Stimulated activated naive CD8-positive, alpha-beta T cell treated with anti-CD3 and anti-CD28 coated beads, Interleukin-15, Interleukin-2, amounts not matched to agents 100 ng/mL and 50 ng/mL, for 24 hours (primary cell): Measurements from ENCODE around the gene CDC37.
"Not testable (repeated sequence)": the region's sequence is repeated elsewhere in the genome, so short reads cannot be mapped to it uniquely, and the experiment has no call there.

Source experiments
- H3K27ac Mint-ChIP-seq: one replicate; pipeline ENCODE4 v1.8.0; 2021; ENCODE audit warnings: mild to moderate bottlenecking, mixed read lengths
- H3K27me3 Mint-ChIP-seq: one replicate; pipeline ENCODE4 v1.8.0; 2021; ENCODE audit warnings: mixed read lengths
- H3K36me3 Mint-ChIP-seq: one replicate; pipeline ENCODE4 v1.8.0; 2021; ENCODE audit warnings: low read depth, mixed read lengths
- H3K4me1 Mint-ChIP-seq: one replicate; pipeline ENCODE4 v1.8.0; 2021; ENCODE audit warnings: low read depth, mixed read lengths
- H3K4me3 Mint-ChIP-seq: one replicate; pipeline ENCODE4 v1.8.0; 2021; ENCODE audit warnings: mild to moderate bottlenecking, mixed read lengths
- H3K9me3 Mint-ChIP-seq: one replicate; pipeline ENCODE4 v1.8.0; 2021; ENCODE audit warnings: mixed read lengths

CDC37 gene

DNA sequence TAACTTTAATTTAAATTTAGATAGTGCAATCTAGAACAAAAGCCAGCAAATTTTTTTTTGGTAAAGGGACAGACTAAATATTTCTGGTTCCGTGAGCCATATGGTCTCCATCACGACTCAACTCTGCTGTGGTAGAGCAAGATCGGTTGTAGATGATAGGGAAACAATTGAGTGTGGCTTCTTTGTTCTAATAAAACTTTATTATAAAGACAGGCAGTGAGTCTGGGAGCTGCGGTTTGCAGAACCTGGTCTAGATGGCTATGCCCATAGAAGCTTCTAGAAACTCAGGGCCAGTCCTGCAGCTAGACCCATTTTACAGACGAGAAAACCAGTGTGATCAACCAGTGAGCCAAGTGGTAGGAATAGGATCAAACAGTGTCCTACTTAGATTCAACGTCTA lies 11.2 kb downstream of the CDC37 start:
- no peaks in the 10 kb centered on the region for H3K9me3 Mint-ChIP-seq
- H3K27ac Mint-ChIP-seq: no peak overlapping the region
- no peaks in the 10 kb centered on the region for H3K27me3 Mint-ChIP-seq
- H3K4me3 Mint-ChIP-seq: no peak overlapping the region
- H3K4me1 Mint-ChIP-seq: peaks cover 4% of the 10 kb centered on the region
- H3K36me3 Mint-ChIP-seq: peaks cover 47% of the 10 kb centered on the region

DNA sequence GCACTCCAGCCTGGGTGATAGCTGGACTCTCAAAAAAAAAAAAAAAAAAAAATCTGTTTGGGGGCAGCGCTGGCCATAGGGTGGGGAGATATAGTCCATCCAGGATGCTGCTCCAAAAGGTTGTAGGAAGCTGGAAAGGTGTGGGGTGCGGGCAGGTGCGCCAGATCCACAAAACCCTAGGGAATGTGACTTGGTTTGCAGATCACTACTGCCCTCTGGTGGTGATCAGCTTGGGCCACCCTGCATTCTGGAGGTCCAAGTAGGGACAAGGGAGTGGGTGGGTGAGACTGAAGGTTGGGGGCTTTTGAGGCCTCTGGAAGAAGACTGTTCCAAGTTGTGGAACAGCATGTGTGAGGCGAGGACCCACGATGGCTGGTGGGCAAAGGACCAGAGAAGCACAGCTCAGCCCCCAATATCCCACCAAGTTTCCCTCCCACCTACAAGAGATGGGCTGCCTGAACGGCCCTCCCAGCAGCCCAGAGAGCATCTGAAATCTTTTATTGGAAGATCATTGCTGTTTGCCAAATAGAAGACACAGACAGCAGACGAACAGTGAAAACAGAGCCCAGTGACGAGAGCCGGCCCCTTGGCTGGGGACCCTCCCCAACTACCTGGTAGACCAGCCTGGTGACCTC lies 12.6 kb downstream of the CDC37 start:
- no peak overlapping the region for H3K4me3 Mint-ChIP-seq
- H3K27me3 Mint-ChIP-seq: no peaks in the 10 kb centered on the region
- H3K36me3 Mint-ChIP-seq: peaks cover 33% of the 10 kb centered on the region
- H3K9me3 Mint-ChIP-seq: no peaks in the 10 kb centered on the region
- no peak overlapping the region for H3K27ac Mint-ChIP-seq
- peaks cover 15% of the 10 kb centered on the region for H3K4me1 Mint-ChIP-seq

DNA sequence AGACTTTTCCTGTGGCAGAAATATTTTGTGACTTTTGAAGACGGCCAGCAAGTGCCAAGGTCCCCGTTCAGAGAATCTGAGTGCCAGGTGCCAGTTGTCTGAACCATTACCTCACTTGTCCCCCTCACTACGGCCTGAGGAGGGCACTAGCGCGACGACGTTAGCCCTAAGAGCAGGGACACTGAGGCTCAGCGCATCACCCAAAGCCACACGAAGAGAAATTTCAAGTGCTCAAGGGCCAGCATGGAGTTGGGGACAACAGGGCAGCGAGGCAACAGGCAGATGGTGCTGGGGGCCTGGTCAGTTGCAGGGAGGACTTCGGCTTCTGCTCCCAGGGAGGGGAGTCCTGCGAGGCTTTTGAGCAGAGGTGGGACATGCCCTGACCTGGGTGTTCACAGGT lies 13.5 kb downstream of the CDC37 start:
- Mint-ChIP-seq H3K36me3 (peaks cover 27% of the 10 kb centered on the region), H3K4me3 (no peak overlapping the region), H3K4me1 (peaks cover 15% of the 10 kb centered on the region), H3K27ac (peak overlapping the region; percentile 8), H3K27me3 (no peaks in the 10 kb centered on the region), H3K9me3 (no peaks in the 10 kb centered on the region)

- Mint-ChIP-seq H3K27me3 (no peaks in the 10 kb centered on the region), H3K9me3 (no peaks in the 10 kb centered on the region)
Measured at GRCh38 chr19:10388957-10389356, 14.4 kb downstream of the CDC37 start.

DNA sequence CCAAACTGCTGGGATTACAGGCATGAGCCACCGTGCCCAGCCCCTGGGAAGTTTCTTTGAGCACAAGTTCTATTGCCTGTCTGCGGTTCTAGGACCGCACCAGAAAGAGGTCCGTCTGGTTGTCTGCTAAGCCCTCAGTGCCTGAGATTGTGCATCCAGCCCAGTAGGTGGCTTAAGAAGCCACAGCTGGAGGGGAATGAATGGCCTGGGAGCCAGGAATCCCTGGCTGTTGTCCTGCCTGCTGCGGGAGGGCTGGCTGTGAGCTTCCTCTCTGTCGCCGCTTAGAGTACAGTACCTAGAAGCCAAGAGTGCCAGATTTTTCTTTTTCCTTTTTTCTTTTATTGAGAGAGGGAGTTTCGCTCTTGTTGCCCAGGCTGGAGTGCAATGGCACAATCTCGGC lies 18.8 kb downstream of the CDC37 start:
- Mint-ChIP-seq H3K36me3 (peaks cover 5% of the 10 kb centered on the region), H3K27ac (no peak overlapping the region), H3K9me3 (no peaks in the 10 kb centered on the region), H3K4me1 (peaks cover 30% of the 10 kb centered on the region), H3K27me3 (no peaks in the 10 kb centered on the region), H3K4me3 (no peak overlapping the region)

More at GRCh38 chr19:10388957-10389356, 14.4 kb downstream of the CDC37 start:
- peak overlapping the region; percentile 14 for H3K27ac Mint-ChIP-seq
- no peak overlapping the region for H3K4me3 Mint-ChIP-seq
- peaks cover 15% of the 10 kb centered on the region for H3K4me1 Mint-ChIP-seq
- H3K36me3 Mint-ChIP-seq: peaks cover 26% of the 10 kb centered on the region

- H3K9me3 Mint-ChIP-seq, H3K4me3 Mint-ChIP-seq, H3K27ac Mint-ChIP-seq, H3K27me3 Mint-ChIP-seq: not testable (repeated sequence)
- peaks cover 35% of the 10 kb centered on the region for H3K4me1 Mint-ChIP-seq
- peaks cover 11% of the 10 kb centered on the region for H3K36me3 Mint-ChIP-seq
Measured at GRCh38 chr19:10383223-10383499, 20.2 kb downstream of the CDC37 start.

GRCh38 chr19:10380313-10381102 lies 22.8 kb downstream of the CDC37 start, which contains the start of gene TYK2:
Gene TYK2 (minus strand): TSS chr19:10380572. CDS start chr19:10378406, 2,166 bp downstream.
- Mint-ChIP-seq H3K27ac (peak within 1 kb of the TSS; percentile 94), H3K4me1 (peaks cover 24% of the 10 kb centered on the region), H3K9me3 (no peaks in the 10 kb centered on the region), H3K27me3 (no peaks in the 10 kb centered on the region), H3K36me3 (peaks cover 19% of the 10 kb centered on the region), H3K4me3 (peak within 1 kb of the TSS; percentile 90)

GRCh38 chr19:10379880-10380312 lies 23.4 kb downstream of the CDC37 start:
- Mint-ChIP-seq H3K4me1 (peaks cover 24% of the 10 kb centered on the region), H3K27me3 (no peaks in the 10 kb centered on the region), H3K27ac (peak overlapping the region; percentile 94), H3K4me3 (peak overlapping the region; percentile 90), H3K9me3 (no peaks in the 10 kb centered on the region), H3K36me3 (peaks cover 23% of the 10 kb centered on the region)

DNA sequence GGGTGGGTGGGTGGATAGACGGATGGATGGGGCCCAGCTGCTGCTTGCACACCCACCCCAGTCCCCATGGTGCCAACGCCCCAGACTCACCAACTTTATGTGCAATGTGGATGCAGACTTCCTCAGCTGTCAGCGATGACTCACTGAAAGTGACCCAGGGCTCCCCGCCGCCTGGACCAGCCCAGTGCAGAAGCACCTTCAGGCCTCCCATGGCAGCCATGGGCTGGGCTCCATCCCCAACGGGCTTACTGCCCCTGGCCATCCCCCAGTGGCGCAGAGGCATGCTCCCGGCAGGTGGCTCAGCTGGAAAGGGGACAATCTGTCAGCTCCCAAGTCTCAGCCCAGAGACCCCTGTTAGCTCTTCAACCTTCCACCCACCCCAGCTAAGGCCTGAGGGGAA lies 25.2 kb downstream of the CDC37 start:
- H3K27ac Mint-ChIP-seq: no peak overlapping the region
- H3K9me3 Mint-ChIP-seq: no peaks in the 10 kb centered on the region
- no peak overlapping the region for H3K4me3 Mint-ChIP-seq
- H3K27me3 Mint-ChIP-seq: no peaks in the 10 kb centered on the region
- H3K36me3 Mint-ChIP-seq: peaks cover 30% of the 10 kb centered on the region
- H3K4me1 Mint-ChIP-seq: peaks cover 24% of the 10 kb centered on the region

GRCh38 chr19:10377140-10377640 lies 26.2 kb downstream of the CDC37 start:
- H3K27me3 Mint-ChIP-seq, H3K27ac Mint-ChIP-seq, H3K9me3 Mint-ChIP-seq, H3K4me3 Mint-ChIP-seq: not testable (repeated sequence)
- Mint-ChIP-seq H3K36me3 (peaks cover 30% of the 10 kb centered on the region), H3K4me1 (peaks cover 24% of the 10 kb centered on the region)

GRCh38 chr19:10374931-10375330 lies 28.4 kb downstream of the CDC37 start:
- no peaks in the 10 kb centered on the region for H3K9me3 Mint-ChIP-seq
- no peak overlapping the region for H3K4me3 Mint-ChIP-seq
- H3K27ac Mint-ChIP-seq: no peak overlapping the region
- H3K36me3 Mint-ChIP-seq: peaks cover 30% of the 10 kb centered on the region
- no peaks in the 10 kb centered on the region for H3K27me3 Mint-ChIP-seq
- peaks cover 13% of the 10 kb centered on the region for H3K4me1 Mint-ChIP-seq

DNA sequence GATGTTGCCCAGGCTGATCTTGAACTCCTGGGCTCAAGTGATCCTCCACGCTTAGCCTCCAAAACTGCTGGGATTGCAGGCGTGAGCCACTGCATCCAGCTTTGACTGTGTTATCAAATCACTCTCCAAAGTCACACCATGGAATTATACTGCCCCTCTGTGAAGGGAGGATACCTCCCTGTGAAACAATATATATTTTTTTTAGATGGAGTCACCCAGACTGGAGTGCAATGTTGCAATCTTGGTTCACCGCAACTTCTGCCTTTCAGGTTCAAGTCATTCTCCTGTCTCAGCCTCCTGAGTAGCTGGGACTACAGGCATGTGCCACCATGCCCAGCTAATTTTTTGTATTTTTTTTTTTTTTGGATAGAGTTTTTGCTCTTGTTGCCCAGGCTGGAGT lies 30.7 kb downstream of the CDC37 start:
- H3K27ac Mint-ChIP-seq: no peak overlapping the region
- H3K4me3 Mint-ChIP-seq: no peak overlapping the region
- no peaks in the 10 kb centered on the region for H3K27me3 Mint-ChIP-seq
- H3K4me1 Mint-ChIP-seq: no peaks in the 10 kb centered on the region
- H3K9me3 Mint-ChIP-seq: no peaks in the 10 kb centered on the region
- peaks cover 37% of the 10 kb centered on the region for H3K36me3 Mint-ChIP-seq

GRCh38 chr19:10368101-10368803 lies 35.1 kb downstream of the CDC37 start:
- Mint-ChIP-seq H3K9me3 (no peaks in the 10 kb centered on the region), H3K4me3 (no peak overlapping the region), H3K36me3 (peaks cover 31% of the 10 kb centered on the region), H3K27me3 (no peaks in the 10 kb centered on the region), H3K27ac (no peak overlapping the region), H3K4me1 (no peaks in the 10 kb centered on the region)

DNA sequence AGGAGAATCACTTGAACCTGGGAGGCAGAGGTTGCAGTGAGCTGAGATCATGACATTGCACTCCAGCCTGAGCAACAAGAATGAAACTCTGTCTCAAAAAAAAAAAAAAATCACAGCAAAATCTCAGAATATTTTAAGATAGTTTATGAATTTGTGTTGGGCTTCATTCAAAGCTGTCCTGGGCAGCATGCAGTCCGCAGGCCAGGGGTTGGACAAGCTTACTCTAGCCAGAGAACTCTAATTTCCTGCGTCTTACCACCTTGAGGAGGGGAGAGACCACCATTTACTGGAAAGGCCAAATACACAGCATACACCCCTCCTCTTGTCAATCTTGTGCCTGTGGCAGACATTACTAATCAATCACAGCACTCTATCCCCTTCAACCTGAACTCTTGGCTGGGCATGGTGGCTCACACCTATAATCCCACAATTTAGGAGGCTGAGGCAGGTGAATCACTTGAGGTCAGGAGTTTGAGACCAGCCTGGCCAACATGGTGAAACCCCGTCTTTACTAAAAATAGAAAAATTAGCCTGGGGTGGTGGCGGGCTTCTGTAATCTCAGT lies 36.3 kb downstream of the CDC37 start:
- not testable (repeated sequence) for H3K27ac Mint-ChIP-seq, H3K9me3 Mint-ChIP-seq, H3K27me3 Mint-ChIP-seq, H3K4me1 Mint-ChIP-seq, H3K4me3 Mint-ChIP-seq
- H3K36me3 Mint-ChIP-seq: peaks cover 36% of the 10 kb centered on the region

DNA sequence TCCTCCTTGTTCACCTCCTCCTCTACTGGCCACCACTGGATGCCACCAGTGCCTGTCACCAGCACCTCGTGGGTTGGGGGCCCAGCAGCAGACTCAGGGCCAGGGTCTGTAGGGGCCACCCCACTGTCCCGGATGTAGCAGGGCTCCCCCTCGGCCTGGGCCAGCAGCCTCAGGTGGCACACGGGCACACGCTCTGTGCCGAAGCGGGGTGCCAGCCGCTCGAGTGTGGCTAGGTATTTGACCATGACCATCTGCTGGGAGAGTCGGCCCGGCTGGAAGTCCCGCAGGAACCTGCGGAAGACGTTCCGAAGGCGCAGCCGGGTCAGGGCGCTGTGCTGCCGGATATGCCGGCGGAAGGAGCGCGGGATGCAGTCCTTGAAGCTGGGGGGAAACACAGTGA lies 37.8 kb downstream of the CDC37 start:
- Mint-ChIP-seq H3K27me3 (no peaks in the 10 kb centered on the region), H3K9me3 (no peaks in the 10 kb centered on the region), H3K4me3 (no peak overlapping the region), H3K36me3 (peaks cover 44% of the 10 kb centered on the region), H3K27ac (no peak overlapping the region), H3K4me1 (no peaks in the 10 kb centered on the region)
